Activated CD8-positive, alpha-beta memory T cell treated with anti-CD3 and anti-CD28 coated beads, Interleukin-2, amount 50 U/mL, for 1 hour (primary cell): ENCODE results near the gene SCARB1.

Source experiments
- DNase-seq: peaks from one replicate; pipeline ENCODE4 v3.0.0-alpha.2; 2020; ENCODE audit errors: extremely low read depth

Gene SCARB1

GRCh38 chr12:124762384-124762783 lies 101.3 kb downstream of the SCARB1 start:
- DNase-seq, result no peak

- no peak for DNase-seq
Measured at GRCh38 chr12:124761871-124762270, 101.8 kb downstream of the SCARB1 start.

- no peak for DNase-seq
Measured at GRCh38 chr12:124761056-124761455, 102.6 kb downstream of the SCARB1 start.

GRCh38 chr12:124760560-124760959 lies 103.1 kb downstream of the SCARB1 start:
- no peak for DNase-seq

- DNase-seq, result no peak
Measured at GRCh38 chr12:124759841-124760503, 103.7 kb downstream of the SCARB1 start.

DNA sequence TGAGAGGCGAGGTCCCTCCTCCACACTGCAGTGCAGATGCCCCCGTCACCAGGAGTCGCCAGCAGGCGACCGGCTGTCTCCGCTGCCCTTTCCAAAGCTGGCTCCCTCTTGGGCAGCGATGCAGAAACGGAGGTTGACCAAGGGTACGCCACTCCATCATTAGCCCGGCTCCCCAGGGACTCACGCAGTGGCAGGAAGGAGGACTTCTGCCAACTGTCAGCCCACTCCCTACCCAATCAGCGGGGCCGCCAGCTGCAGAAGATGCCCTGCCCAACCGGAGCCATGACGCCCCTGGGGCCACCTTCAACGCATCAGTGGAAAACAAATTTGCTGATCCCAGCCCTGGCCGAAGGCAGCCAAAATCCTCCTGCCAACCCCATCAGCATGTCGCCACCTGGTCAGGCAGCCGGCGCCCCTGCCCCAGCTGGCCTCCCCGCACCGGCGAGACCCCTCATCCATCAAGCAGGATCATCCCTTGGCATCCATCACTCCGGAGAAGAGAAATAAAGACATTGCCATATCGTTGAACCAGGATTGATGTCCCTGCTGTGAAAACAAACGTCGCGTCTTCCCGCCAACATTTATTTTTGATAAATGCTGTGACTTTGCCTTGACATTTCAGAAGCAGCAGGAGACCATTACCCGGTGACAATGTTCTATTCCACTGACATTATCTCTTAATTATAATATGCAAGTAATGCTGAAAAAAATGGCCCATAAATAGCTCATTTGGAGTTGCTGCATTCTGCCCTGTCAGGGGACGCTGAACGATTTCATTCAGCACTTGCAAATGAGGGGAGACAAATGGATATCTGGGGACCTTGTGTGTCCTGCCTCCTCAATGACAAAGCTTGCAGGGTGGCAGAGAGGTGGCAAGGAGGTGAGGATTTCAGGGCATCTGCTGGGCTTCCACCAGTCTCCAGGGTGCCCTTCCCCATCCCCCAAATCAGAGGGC lies 105.1 kb downstream of the SCARB1 start:
- DNase-seq, result no peak

DNA sequence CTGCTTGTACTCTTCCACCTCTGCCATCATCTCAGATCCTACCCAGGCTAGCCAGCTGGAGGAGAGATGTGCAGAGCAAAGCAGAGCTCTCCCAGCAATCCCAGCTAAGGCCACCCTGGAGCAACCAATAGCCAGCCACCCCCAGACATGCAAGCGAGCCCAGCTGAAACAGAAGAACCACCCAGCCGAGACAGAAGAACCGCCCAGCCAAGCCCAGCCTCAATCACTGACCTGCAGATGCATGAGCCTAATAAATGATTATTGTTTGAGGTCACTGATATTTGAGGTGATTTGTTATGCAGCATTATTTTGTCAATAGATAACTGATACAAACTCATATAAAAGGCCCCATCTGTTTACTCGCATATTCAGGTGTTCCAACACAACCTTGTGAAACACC lies 106.3 kb downstream of the SCARB1 start:
- no peak for DNase-seq

GRCh38 chr12:124756760-124757159 lies 106.9 kb downstream of the SCARB1 start:
- no peak for DNase-seq

- DNase-seq, result no peak
Measured at GRCh38 chr12:124756166-124756565, 107.5 kb downstream of the SCARB1 start.

- DNase-seq, result no peak
Measured at GRCh38 chr12:124755801-124756148, 107.9 kb downstream of the SCARB1 start.

DNA sequence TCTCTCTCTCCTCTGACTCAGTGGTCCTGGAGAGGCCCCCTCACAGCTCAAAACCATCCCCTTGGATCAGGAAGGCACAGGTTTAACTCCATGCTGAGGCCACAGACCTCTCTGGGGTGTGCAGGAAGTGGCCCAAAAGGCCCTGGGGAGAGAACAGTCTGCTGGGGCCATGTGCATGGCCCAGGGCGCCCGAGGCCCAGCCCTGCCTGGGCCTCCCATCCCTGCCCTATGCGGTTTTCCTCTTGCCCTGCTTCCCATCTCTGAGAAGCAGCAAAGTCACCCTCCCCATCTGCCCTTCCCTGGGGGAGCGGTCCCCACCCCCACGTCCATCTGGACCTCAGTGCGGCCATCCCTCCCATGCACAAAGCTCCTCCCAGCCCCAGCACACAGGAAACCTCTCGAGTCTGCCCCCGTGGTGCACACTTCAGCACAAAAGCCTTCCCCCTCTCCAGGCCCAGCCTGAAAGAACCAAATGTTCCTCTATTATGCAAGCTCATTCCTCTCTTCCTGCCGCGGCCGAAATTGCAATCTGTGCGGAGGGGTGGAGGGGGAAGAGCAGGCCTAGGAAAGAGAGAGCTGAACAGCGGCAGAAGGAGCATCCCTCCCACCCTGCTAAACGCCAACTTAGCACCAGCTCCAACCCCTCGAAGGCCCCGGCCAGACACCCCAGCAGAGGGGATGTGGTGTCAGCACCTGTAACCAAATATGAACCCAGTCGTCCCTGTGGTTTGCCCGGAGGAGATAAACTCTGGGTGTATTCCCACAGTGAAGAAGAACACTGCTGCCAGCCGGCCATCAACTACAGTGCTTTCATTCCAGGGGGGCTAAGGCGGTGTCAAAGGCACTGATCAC lies 108.5 kb downstream of the SCARB1 start:
- DNase-seq, result no peak

DNA sequence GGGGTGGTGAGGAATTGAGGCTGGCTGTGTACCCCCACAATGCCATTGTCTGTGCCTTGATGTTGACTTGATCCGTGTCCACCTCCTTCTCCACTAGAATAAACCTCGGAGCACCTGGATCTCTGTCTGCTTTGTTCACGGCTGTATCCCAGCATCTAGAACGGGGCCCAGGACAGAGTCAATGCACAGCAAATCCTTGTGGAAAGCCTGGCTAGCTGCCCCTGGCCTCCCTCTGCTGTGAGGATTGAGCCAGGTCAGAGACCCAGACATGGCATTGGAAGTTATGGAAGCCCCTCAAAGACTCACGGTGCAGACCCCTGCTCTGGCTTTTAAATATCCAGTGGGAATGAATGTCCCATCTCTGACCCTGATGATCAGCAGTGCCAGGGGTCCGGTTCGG lies 109.2 kb downstream of the SCARB1 start:
- DNase-seq, result no peak

GRCh38 chr12:124753993-124754392 lies 109.7 kb downstream of the SCARB1 start:
- no peak for DNase-seq

DNA sequence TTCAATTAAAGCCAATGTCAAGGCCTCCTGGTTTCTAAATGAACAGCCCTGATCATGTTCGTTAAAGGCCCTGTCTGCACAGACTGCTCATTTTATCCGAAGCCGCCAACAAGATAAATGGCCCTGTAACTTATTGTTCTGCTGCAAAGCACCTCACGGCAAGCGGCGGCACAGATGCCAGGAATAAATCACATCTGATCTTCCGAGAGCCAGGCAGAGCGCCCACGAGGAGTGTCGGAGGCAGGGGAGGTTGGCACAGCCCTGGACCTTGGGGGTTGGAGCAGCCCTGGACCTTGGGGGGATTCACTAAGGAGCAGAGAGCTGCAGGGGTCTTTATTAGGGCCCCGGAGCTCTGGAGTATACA lies 110.5 kb downstream of the SCARB1 start:
- DNase-seq, result no peak

GRCh38 chr12:124752437-124753227 lies 111.0 kb downstream of the SCARB1 start:
- DNase-seq, result no peak

- DNase-seq, result no peak
Measured at GRCh38 chr12:124751654-124752355, 111.9 kb downstream of the SCARB1 start.

DNA sequence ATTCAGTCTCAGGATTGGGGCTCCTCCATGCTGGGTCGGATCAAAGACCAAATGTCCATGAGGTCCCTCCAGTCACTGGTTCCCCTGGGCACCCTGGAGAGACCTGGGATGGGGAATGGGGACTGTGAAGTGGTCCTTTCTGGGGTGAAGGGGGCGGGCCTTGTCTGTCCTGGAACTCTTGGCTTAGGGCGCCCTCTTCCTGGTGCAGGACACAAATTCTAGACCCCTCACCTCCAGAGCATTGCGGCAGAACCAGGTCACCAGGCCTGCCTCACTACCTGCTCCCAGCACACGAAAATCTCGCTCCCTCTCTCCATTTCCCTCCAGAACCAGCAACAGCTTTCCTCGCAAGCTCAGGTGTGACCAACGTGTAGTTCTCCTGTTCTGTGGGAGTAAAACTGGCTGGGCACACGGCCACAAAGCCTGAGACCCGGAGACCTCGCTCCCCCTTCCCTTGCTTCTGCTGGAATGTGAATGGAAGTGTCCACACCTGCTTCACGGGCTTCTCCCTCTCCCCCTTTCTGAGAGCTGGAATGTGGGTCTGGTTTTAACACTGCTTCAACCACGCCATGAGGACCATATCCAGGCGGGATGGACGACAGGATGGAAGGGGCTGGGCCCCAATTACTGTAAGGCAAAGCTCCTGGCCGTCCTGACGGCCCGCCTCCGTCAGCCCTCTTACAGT lies 112.7 kb downstream of the SCARB1 start:
- no peak for DNase-seq

DNA sequence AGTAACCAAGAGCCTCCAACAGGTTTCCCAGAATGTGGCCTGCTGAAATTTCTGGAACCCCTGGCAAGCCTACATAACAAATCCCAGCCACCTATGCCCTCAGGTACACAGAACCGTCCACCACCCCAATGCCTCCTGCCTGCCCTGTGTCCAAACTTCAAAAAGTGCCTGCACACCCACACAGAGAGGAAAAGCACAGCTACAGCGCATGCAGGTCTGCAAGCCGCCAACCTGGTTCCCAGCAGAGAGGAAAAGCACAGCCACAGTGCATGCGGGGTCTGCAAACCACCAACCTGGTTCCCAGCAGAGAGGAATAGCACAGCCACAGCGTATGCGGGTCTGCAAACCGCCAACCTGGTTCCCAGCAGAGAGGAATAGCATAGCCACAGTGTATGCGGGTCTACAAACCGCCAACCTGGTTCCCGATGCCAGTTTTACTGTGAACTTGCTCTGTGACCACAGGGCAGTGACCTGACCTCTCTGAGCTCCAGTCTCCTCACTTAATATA lies 113.5 kb downstream of the SCARB1 start:
- DNase-seq, result no peak

DNA sequence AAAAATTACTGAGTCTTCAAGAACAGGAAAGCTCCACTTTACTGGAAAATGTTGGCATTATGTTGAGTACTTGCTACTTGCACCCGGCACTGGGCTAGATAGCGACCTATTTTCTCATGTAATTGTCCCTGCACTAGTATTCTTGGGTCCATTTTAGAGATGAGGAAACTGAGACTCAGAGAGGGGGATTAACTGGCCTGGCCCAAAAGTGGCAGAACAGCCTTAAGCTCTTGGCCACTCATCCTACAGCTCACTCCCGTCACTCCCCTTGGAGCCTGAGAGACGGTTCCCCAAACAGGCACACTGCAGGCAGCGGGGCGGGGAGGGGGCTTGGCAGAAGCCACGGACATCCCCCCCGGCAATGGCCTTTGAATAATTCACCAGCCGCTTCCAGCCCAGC lies 113.9 kb downstream of the SCARB1 start:
- DNase-seq, result no peak
